A549 (cell line): ENCODE data around the gene COL16A1. TPM values are rescaled to one million over a fixed set of nuclear protein-coding genes. Genes with fewer than 3 reads are reported as not detected.

ENCODE experiments used
- ATAC-seq, 2 experiments: fragments of 200-7000 bp in 1 of 2; fragments of >200 bp in 1 of 2; cut with Nextera tagmentation in 1 of 2; cut with Tn5 transposase in 1 of 2; 3 replicates each; pipeline versions ENCODE4 v1.8.0 to v1.9.1; 2018 to 2020; ENCODE audit warnings: mild to moderate bottlenecking in 1 of 2, moderate library complexity in 1 of 2
- CTCF ChIA-PET: fragments of 300-600 bp; sonication (Branson Sonifier 250); formaldehyde crosslinking; extraction: SDS; loops from one replicate; lab custom pipeline; 2021; ENCODE audit warnings: antibody characterized with exemption, inconsistent platforms; lab: Yijun Ruan, JAX
- POLR2A ChIA-PET: fragments of 350-600 bp; formaldehyde crosslinking; extraction: SDS; loops from one replicate; lab custom pipeline; 2021; ENCODE audit warnings: antibody characterized with exemption, inconsistent platforms; lab: Yijun Ruan, JAX
- DNase-seq, 2 experiments: peaks; one replicate each; pipeline versions ENCODE4 v3.0.0 to v3.0.0-alpha.2; 2011 to 2016; ENCODE audit warnings: low read depth in 1 of 2, low spot score in 1 of 2
- FAIRE-seq: peaks from 2 replicates; lab custom pipeline; 2011; peaks lifted over from hg19 to GRCh38; lab: Jason Lieb, UNC
- H3K27ac ChIP-seq, 2 experiments: fragments of >200 bp; sonication (Bioruptor Twin); formaldehyde crosslinking; 3 replicates each; pipeline ENCODE4 v1.5.1; 2016 to 2017
- H3K4me1 ChIP-seq: fragments of >200 bp; sonication (Bioruptor Twin); formaldehyde crosslinking; 3 replicates; pipeline ENCODE4 v1.6.1; 2016
- H3K4me2 ChIP-seq: fragments of >200 bp; sonication (Bioruptor Twin); formaldehyde crosslinking; 3 replicates; pipeline ENCODE4 v1.6.1; 2016
- H3K4me3 ChIP-seq: fragments of >200 bp; sonication (Bioruptor Twin); formaldehyde crosslinking; 3 replicates; pipeline ENCODE4 v1.5.1; 2016
- H3K9me3 ChIP-seq: fragments of >200 bp; sonication (Bioruptor Twin); formaldehyde crosslinking; 3 replicates; pipeline ENCODE4 v1.6.1; 2016
- CBX8 ChIP-seq: fragments of 200-600 bp; sonication (generic); IDR thresholded peaks from 2 replicates; pipeline ENCODE4 v1.6.1; 2016
- CEBPB ChIP-seq, 2 experiments: fragments of >200 bp in 1 of 2; sonication (Bioruptor Twin) in 1 of 2; formaldehyde crosslinking in 1 of 2; IDR thresholded peaks; 2 replicates each; pipeline ENCODE4 v1.6.1; 2012 to 2016
- EHMT2 ChIP-seq: fragments of 200-600 bp; sonication (generic); IDR thresholded peaks from 2 replicates; pipeline ENCODE4 v1.6.1; 2016; ENCODE audit warnings: antibody characterized with exemption, low read depth, mild to moderate bottlenecking, moderate library complexity
- EP300 ChIP-seq, 2 experiments: fragments of >200 bp; sonication (Bioruptor Twin); formaldehyde crosslinking; IDR thresholded peaks; 2 replicates in 1 of 2; 3 replicates in 1 of 2; pipeline ENCODE4 v1.6.1; 2016 to 2017
- FOSB ChIP-seq: fragments of 250-450 bp; sonication (Bioruptor Pico); IDR thresholded peaks from 2 replicates; pipeline ENCODE4 v1.5.0; 2020; ENCODE audit warnings: mild to moderate bottlenecking, moderate library complexity
- FOSL2 ChIP-seq, 2 experiments: fragments of 450-650 bp in 1 of 2; fragments of >200 bp in 1 of 2; sonication (Bioruptor Twin) in 1 of 2; formaldehyde crosslinking; IDR thresholded peaks; 2 replicates each; pipeline versions ENCODE4 v1.5.0 to v1.6.1; 2016 to 2020; ENCODE audit warnings: mild to moderate bottlenecking in 1 of 2, moderate library complexity in 1 of 2
- HEYL ChIP-seq: fragments of 250-450 bp; sonication (Bioruptor Pico); IDR thresholded peaks from 2 replicates; pipeline ENCODE4 v1.8.0; 2021; ENCODE audit warnings: mild to moderate bottlenecking, moderate library complexity
- MAFK ChIP-seq: fragments of 450-650 bp; IDR thresholded peaks from 2 replicates; pipeline ENCODE4 v1.6.1; 2014; ENCODE audit not compliant: partially characterized antibody
- NFE2L2 ChIP-seq: fragments of 150-350 bp; conservative IDR thresholded peaks from 2 replicates; pipeline ENCODE4 v1.6.1; 2014; ENCODE audit warnings: low read length
- NPAS2 ChIP-seq: fragments of 250-450 bp; sonication (Bioruptor Pico); IDR thresholded peaks from 2 replicates; pipeline ENCODE4 v1.8.0; 2022; ENCODE audit warnings: mild to moderate bottlenecking, moderate library complexity, borderline replicate concordance
- NR3C1 ChIP-seq: fragments of >200 bp; sonication (Bioruptor Twin); formaldehyde crosslinking; IDR thresholded peaks from 3 replicates; pipeline ENCODE4 v1.6.1; 2017
- POLR2AphosphoS2 ChIP-seq: conservative IDR thresholded peaks from 2 replicates; pipeline ENCODE4 v1.6.1; 2012; ENCODE audit warnings: low read length, improper control_type of control experiment, inconsistent platforms
- RARB ChIP-seq: fragments of 250-450 bp; sonication (Bioruptor Pico); IDR thresholded peaks from 2 replicates; pipeline ENCODE4 v1.8.0; 2021; ENCODE audit warnings: mild to moderate bottlenecking, moderate library complexity
- RFX5 ChIP-seq: fragments of 450-650 bp; IDR thresholded peaks from 2 replicates; pipeline ENCODE4 v1.7.1; 2014; ENCODE audit warnings: antibody characterized with exemption, mild to moderate bottlenecking, moderate library complexity
- ZC3H11A ChIP-seq: fragments of 450-650 bp; IDR thresholded peaks from 2 replicates; pipeline ENCODE4 v1.6.1; 2014; ENCODE audit warnings: antibody characterized with exemption, mild to moderate bottlenecking
- WGBS: methylation state at CpG from one replicate; pipeline ENCODE4 v1.1.6; 2017; ENCODE audit errors: missing lambda C conversion rate; 5-methylcytosine and 5-hydroxymethylcytosine counted together
- polyA plus RNA-seq, 4 experiments: library from polyadenylated mRNA; depleted of rRNA in 3 of 4; stranded (reverse); fragments of >200 nt; fragmentation: RNase III in 1 of 4; extraction: RNeasy Plus Mini Kit Qiagen cat#74134 plus additional on column Dnase treatment in 1 of 4; gene quantifications; 2 replicates in 3 of 4; 3 replicates in 1 of 4; pipeline ENCODE4 v1.2.3, GENCODE V29; 2011 to 2017
- TF ChIP-seq, protein P1 (sequence below): IDR thresholded peaks from 2 replicates; pipeline ENCODE4 v1.6.1; 2012
- TF ChIP-seq, protein P2 (sequence below): IDR thresholded peaks from 2 replicates; pipeline ENCODE4 v1.6.1; 2012
- TF ChIP-seq, protein P3 (sequence below): IDR thresholded peaks from 2 replicates; pipeline ENCODE4 v1.6.1; 2012; ENCODE audit warnings: low read depth, borderline replicate concordance
- TF ChIP-seq, protein P4 (sequence below): fragments of >200 bp; sonication (Bioruptor Twin); formaldehyde crosslinking; IDR thresholded peaks from 3 replicates; pipeline ENCODE4 v1.5.1; 2016
- TF ChIP-seq, protein P5 (sequence below): fragments of 200-600 bp; sonication (generic); IDR thresholded peaks from 2 replicates; pipeline ENCODE4 v1.6.1; 2016; ENCODE audit warnings: antibody characterized with exemption, mild to moderate bottlenecking, moderate library complexity

COL16A1 gene
- polyA plus RNA-seq, 2 of the 4 experiments (the other 2 are of a cell fraction) = 1.4 to 8.1 TPM

DNA sequence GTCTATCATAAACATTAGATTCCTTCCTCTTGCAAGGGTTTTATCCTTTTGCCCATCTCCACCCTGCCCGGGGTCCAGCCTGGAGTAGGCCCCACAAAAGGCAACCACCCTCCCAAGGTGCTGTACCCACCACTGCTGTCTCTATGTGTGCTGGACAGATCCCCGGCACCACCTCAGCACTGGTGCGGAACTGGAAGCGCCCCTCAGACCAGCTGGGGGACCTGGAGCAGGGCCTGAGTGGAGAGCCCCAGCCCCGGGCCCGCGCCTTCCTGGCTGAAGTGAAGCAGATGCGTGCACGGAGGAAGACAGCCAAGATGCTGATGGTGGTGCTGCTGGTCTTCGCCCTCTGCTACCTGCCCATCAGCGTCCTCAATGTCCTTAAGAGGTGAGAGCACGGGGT, 80.5 kb downstream of the COL16A1 start (continued):
- TF ChIP-seq RARB (no peak), HEYL (CRISPR knock-in tag) (no peak)

DNA sequence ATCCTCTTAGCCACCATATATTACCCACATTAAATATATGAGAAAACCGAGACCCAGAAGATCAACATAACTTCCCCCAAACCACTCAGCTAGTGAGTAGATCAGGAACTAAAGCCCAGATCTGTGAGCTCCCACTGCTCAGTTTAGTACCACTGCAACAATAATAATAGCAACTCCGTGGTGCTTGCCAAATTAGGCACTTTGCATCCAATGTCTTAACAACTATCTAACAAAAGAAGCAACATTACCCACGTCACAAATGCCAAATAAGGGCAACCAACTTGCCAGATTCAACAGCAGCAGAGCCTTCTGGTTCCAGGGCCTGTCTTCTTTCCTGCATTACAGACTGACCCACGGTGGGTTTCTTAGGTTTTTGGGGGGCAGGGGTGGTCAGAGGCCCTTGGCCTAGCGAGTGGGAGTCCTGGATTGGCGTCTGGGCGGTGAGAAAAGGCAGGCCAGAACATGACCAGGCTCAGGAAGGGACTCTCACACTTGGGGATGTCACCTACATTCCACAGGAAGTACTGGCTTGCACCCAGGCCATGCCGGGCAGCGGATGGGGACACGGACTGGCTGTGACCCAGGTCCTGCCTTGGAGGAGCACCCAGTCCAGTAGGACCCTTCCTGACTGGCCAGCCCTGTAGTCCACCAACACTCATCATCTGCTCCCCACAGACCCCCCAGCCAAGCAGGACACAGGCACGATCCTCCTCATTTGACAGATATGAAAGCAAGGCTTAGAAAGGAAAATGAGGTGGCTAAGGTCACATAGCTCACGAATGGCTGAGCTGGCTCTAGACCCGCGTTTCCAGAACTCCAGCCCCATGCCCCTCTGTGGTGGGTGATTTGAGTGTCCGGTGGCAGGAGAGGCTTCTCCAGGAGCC, 81.7 kb downstream of the COL16A1 start:
- Histone ChIP-seq H3K4me3 (no peak overlapping the region), H3K4me1 (no peaks in the 10 kb centered on the region), H3K9me3 (no peaks in the 10 kb centered on the region), H3K27ac (no peak overlapping the region), H3K4me2 (no peak overlapping the region)
- TF ChIP-seq, protein P1, sequence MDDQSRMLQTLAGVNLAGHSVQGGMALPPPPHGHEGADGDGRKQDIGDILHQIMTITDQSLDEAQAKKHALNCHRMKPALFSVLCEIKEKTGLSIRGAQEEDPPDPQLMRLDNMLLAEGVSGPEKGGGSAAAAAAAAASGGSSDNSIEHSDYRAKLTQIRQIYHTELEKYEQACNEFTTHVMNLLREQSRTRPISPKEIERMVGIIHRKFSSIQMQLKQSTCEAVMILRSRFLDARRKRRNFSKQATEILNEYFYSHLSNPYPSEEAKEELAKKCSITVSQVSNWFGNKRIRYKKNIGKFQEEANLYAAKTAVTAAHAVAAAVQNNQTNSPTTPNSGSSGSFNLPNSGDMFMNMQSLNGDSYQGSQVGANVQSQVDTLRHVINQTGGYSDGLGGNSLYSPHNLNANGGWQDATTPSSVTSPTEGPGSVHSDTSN = no peak
- no peak for TF ChIP-seq CBX8
- no peak for TF ChIP-seq MAFK
- CTCF ChIA-PET = interaction anchor here (0.7 to 1.6 kb wide), 4 partner anchors 10 to 214 kb away, joined by 3 to 4 read pairs (median 3); no protein-coding TSS in a partner anchor
- no peak for FAIRE-seq
- DNase-seq = no peak
- ATAC-seq = no peak
- WGBS = 75% methylated on average over 14 of the region's 15 CpGs
- POLR2A ChIA-PET = no interaction called here

DNA sequence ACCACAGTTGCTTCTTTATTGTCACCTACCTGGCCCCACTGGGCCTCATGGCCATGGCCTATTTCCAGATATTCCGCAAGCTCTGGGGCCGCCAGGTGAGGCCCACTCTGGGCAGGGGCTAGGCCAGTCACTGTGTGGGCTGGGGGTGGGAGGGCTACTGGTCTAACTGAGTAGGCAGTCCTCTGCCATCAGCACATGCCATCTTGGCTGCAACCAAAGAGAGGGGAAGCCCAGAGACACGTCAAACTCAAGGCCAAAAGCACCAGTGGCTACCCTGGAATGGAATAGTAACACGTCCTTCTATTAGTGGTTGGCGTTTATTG, 82.4 kb downstream of the COL16A1 start:
- CTCF ChIA-PET = no interaction called here
- DNase-seq (no peak), ATAC-seq (no peak), FAIRE-seq (no peak)
- Histone ChIP-seq H3K27ac (no peak overlapping the region), H3K4me2 (no peak overlapping the region), H3K4me3 (no peak overlapping the region)
- 85% methylated on average over 5 of the region's 5 CpGs for WGBS
- POLR2A ChIA-PET = no interaction called here
- TF ChIP-seq, protein P2, sequence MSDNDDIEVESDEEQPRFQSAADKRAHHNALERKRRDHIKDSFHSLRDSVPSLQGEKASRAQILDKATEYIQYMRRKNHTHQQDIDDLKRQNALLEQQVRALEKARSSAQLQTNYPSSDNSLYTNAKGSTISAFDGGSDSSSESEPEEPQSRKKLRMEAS = no peak
- no peak for TF ChIP-seq HEYL (CRISPR knock-in tag)
- TF ChIP-seq NPAS2 (CRISPR knock-in tag) = no peak
- no peak for TF ChIP-seq CEBPB (IDR thresholded peaks at IDR 0.05)
- TF ChIP-seq, all 56 proteins: peak for 0
- Histone ChIP-seq H3K4me1 (no peaks in the 10 kb centered on the region), H3K9me3 (no peaks in the 10 kb centered on the region)

DNA sequence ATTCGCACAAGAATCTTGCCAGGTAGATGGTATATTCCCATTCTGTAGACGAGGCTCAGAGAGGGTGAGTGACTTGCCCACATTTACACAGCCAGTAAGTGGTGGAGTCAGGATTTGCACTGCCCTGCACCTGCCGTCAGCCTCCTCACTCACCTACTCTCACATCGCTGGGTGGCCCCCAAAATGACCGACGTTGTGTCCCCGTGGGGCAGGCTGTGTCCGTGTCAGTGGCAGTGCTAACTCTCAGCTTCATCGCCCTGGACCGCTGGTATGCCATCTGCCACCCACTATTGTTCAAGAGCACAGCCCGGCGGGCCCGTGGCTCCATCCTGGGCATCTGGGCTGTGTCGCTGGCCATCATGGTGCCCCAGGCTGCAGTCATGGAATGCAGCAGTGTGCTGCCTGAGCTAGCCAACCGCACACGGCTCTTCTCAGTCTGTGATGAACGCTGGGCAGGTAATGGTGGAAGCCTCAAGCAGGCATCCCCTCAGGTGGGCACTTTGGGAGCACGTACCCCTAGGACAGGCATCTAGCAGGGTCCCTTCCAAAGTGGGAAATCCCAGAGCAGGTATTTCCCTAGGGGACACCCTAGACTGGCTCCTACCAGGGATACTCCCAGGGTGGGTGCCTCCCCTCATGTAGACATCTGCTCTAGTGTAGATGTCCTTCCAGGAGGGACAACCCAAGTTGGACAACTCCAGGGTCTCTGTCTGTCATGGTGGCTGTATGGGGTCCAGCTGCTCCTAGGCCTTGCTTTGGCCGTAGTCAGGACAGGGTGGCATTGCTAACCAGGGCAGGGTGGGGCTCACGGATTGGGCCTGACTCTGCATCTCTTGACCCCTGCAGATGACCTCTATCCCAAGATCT, 83.0 kb downstream of the COL16A1 start:
- DNase-seq (no peak), ATAC-seq (no peak), FAIRE-seq (no peak)
- Histone ChIP-seq H3K27ac (no peak overlapping the region), H3K4me1 (no peaks in the 10 kb centered on the region), H3K4me3 (no peak overlapping the region), H3K9me3 (no peaks in the 10 kb centered on the region), H3K4me2 (no peak overlapping the region)
- 74% methylated on average over 7 of the region's 20 CpGs for WGBS
- POLR2A ChIA-PET = no interaction called here
- CTCF ChIA-PET = no interaction called here
- TF ChIP-seq EP300 (IDR thresholded peaks at IDR 0.05) (no peak), FOSL2 (IDR thresholded peaks at IDR 0.05) (no peak), FOSL2 (CRISPR knock-in tag; IDR thresholded peaks at IDR 0.05) (no peak), RFX5 (no peak), NR3C1 (no peak), ZC3H11A (no peak), NFE2L2 (no peak), EHMT2 (no peak), FOSB (CRISPR knock-in tag) (no peak), MAFK (no peak), POLR2AphosphoS2 (no peak)
- TF ChIP-seq, protein P3, sequence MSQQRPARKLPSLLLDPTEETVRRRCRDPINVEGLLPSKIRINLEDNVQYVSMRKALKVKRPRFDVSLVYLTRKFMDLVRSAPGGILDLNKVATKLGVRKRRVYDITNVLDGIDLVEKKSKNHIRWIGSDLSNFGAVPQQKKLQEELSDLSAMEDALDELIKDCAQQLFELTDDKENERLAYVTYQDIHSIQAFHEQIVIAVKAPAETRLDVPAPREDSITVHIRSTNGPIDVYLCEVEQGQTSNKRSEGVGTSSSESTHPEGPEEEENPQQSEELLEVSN = no peak
- TF ChIP-seq, protein P4, sequence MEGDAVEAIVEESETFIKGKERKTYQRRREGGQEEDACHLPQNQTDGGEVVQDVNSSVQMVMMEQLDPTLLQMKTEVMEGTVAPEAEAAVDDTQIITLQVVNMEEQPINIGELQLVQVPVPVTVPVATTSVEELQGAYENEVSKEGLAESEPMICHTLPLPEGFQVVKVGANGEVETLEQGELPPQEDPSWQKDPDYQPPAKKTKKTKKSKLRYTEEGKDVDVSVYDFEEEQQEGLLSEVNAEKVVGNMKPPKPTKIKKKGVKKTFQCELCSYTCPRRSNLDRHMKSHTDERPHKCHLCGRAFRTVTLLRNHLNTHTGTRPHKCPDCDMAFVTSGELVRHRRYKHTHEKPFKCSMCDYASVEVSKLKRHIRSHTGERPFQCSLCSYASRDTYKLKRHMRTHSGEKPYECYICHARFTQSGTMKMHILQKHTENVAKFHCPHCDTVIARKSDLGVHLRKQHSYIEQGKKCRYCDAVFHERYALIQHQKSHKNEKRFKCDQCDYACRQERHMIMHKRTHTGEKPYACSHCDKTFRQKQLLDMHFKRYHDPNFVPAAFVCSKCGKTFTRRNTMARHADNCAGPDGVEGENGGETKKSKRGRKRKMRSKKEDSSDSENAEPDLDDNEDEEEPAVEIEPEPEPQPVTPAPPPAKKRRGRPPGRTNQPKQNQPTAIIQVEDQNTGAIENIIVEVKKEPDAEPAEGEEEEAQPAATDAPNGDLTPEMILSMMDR = no peak
- TF ChIP-seq, protein P5, sequence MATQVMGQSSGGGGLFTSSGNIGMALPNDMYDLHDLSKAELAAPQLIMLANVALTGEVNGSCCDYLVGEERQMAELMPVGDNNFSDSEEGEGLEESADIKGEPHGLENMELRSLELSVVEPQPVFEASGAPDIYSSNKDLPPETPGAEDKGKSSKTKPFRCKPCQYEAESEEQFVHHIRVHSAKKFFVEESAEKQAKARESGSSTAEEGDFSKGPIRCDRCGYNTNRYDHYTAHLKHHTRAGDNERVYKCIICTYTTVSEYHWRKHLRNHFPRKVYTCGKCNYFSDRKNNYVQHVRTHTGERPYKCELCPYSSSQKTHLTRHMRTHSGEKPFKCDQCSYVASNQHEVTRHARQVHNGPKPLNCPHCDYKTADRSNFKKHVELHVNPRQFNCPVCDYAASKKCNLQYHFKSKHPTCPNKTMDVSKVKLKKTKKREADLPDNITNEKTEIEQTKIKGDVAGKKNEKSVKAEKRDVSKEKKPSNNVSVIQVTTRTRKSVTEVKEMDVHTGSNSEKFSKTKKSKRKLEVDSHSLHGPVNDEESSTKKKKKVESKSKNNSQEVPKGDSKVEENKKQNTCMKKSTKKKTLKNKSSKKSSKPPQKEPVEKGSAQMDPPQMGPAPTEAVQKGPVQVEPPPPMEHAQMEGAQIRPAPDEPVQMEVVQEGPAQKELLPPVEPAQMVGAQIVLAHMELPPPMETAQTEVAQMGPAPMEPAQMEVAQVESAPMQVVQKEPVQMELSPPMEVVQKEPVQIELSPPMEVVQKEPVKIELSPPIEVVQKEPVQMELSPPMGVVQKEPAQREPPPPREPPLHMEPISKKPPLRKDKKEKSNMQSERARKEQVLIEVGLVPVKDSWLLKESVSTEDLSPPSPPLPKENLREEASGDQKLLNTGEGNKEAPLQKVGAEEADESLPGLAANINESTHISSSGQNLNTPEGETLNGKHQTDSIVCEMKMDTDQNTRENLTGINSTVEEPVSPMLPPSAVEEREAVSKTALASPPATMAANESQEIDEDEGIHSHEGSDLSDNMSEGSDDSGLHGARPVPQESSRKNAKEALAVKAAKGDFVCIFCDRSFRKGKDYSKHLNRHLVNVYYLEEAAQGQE = no peak
- TF ChIP-seq, protein P1 = no peak
